Endothelial cell of umbilical vein (primary cell): ENCODE results near the gene PLCXD3. TPM values are rescaled to one million over a fixed set of nuclear protein-coding genes. Genes with fewer than 3 reads are reported as not detected.

Experiments
- BruUV-seq: library from RNA; stranded (reverse); fragments of 400-500 nt; replicated peaks from 2 replicates; lab custom pipeline; 2021; lab: Mats Ljungman, UMichigan
- CTCF ChIA-PET: fragments of 300-600, 350-600 bp; sonication (Branson Sonifier 250); formaldehyde crosslinking; loops from one replicate; lab custom pipeline; 2021; ENCODE audit warnings: antibody characterized with exemption, inconsistent platforms; lab: Charles Lee
- POLR2A ChIA-PET: fragments of 300-600, 350-600 bp; sonication (Branson Sonifier 250); formaldehyde crosslinking; loops from one replicate; lab custom pipeline; 2021; ENCODE audit warnings: antibody characterized with exemption, inconsistent platforms; lab: Charles Lee
- DNase-seq: peaks from one replicate; pipeline ENCODE4 v3.0.0-alpha.2; 2011; ENCODE audit warnings: low read depth, low spot score
- FAIRE-seq: peaks from 2 replicates; lab custom pipeline; 2011; peaks lifted over from hg19 to GRCh38; lab: Jason Lieb, UNC
- H2AFZ ChIP-seq: 2 replicates; pipeline ENCODE4 v1.6.0; 2012; ENCODE audit warnings: low read depth, low read length, control low read depth, inconsistent platforms
- H3K27ac ChIP-seq: 2 replicates; pipeline ENCODE4 v1.5.1; 2011; ENCODE audit warnings: low read depth, mild to moderate bottlenecking, control low read depth, low read length, moderate library complexity; ENCODE audit not compliant: insufficient read depth
- H3K27me3 ChIP-seq, 2 experiments: 2 replicates each; pipeline versions ENCODE4 v1.6.0 to v1.6.1; 2011; ENCODE audit warnings: low read length in 2 of 2, mixed read lengths in 1 of 2; ENCODE audit not compliant: control insufficient read depth in 2 of 2, insufficient read depth in 2 of 2
- H3K36me3 ChIP-seq, 2 experiments: 2 replicates in 1 of 2; 3 replicates in 1 of 2; pipeline ENCODE4 v1.5.1; 2011; ENCODE audit warnings: low read length in 2 of 2, mild to moderate bottlenecking in 1 of 2, moderate library complexity in 1 of 2; ENCODE audit not compliant: control insufficient read depth in 2 of 2, insufficient read depth in 2 of 2; ENCODE audit errors: extremely low read depth in 1 of 2
- H3K4me1 ChIP-seq: 3 replicates; pipeline ENCODE4 v1.5.1; 2011; ENCODE audit warnings: mild to moderate bottlenecking, low read length; ENCODE audit not compliant: control insufficient read depth, insufficient read depth; ENCODE audit errors: extremely low read depth
- H3K4me2 ChIP-seq: 2 replicates; pipeline ENCODE4 v1.6.1; 2011; ENCODE audit warnings: low read length, control low read depth, mixed read lengths; ENCODE audit not compliant: insufficient read depth
- H3K4me3 ChIP-seq, 3 experiments: fragments of 200-600 bp in 1 of 3; sonication (generic), shearing (Covaris generic) in 1 of 3; replicated peaks in 1 of 3; 2 replicates each; pipeline ENCODE4 v1.5.1; 2011 to 2016; ENCODE audit warnings: control low read depth in 3 of 3, low read length in 3 of 3, mild to moderate bottlenecking in 2 of 3, inconsistent platforms in 1 of 3, low read depth in 1 of 3, moderate library complexity in 1 of 3; ENCODE audit not compliant: insufficient read depth in 1 of 3
- H3K79me2 ChIP-seq: 2 replicates; pipeline ENCODE4 v1.6.0; 2012; ENCODE audit warnings: low read length, inconsistent platforms; ENCODE audit not compliant: control insufficient read depth, insufficient read depth
- H3K9ac ChIP-seq: replicated peaks from 2 replicates; pipeline ENCODE3; 2011; ENCODE audit warnings: low read length, control low read depth; ENCODE audit not compliant: insufficient read depth; ENCODE audit errors: extremely low read depth
- H3K9me1 ChIP-seq: replicated peaks from 3 replicates; pipeline ENCODE4 v1.6.0; 2011; ENCODE audit warnings: mild to moderate bottlenecking, low read length; ENCODE audit not compliant: control insufficient read depth, insufficient read depth; ENCODE audit errors: extremely low read depth
- H3K9me3 ChIP-seq: replicated peaks from 2 replicates; pipeline ENCODE4 v1.5.1; 2012; ENCODE audit warnings: low read length, inconsistent platforms; ENCODE audit not compliant: control insufficient read depth, insufficient read depth
- H4K20me1 ChIP-seq: replicated peaks from 2 replicates; pipeline ENCODE3; 2011; ENCODE audit warnings: mild to moderate bottlenecking, low read length; ENCODE audit not compliant: control insufficient read depth, insufficient read depth; ENCODE audit errors: extremely low read depth
- EZH2 ChIP-seq: IDR thresholded peaks from 2 replicates; pipeline ENCODE4 v1.6.1; 2012; ENCODE audit warnings: borderline replicate concordance, low read depth, mild to moderate bottlenecking, moderate library complexity, low read length, inconsistent platforms; ENCODE audit not compliant: severe bottlenecking
- FOS ChIP-seq: IDR thresholded peaks from 2 replicates; pipeline ENCODE4 v1.6.1; 2011; ENCODE audit warnings: mild to moderate bottlenecking, low read length, moderate library complexity, borderline replicate concordance; ENCODE audit not compliant: insufficient read depth
- GATA2 ChIP-seq: IDR thresholded peaks from 2 replicates; pipeline ENCODE4 v1.7.0; 2011; ENCODE audit warnings: low read depth, mild to moderate bottlenecking, moderate library complexity, mixed read lengths, low read length; ENCODE audit not compliant: insufficient read length, insufficient read depth
- JUN ChIP-seq: IDR thresholded peaks from 2 replicates; pipeline ENCODE4 v1.6.1; 2011; ENCODE audit warnings: borderline replicate concordance, low read depth; ENCODE audit not compliant: insufficient read length, insufficient read depth
- MAX ChIP-seq: IDR thresholded peaks from 2 replicates; pipeline ENCODE4 v1.6.1; 2011; ENCODE audit not compliant: insufficient read depth, insufficient read length
- MYC ChIP-seq: IDR thresholded peaks from one replicate; pipeline ENCODE4 v1.6.1; 2011; ENCODE audit warnings: mild to moderate bottlenecking, low read depth, low read length
- POLR2A ChIP-seq: IDR thresholded peaks from 2 replicates; pipeline ENCODE4 v1.6.1; 2012; ENCODE audit warnings: low read depth, mild to moderate bottlenecking, control low read depth, low read length
- POLR2AphosphoS5 ChIP-seq: IDR thresholded peaks from 2 replicates; pipeline ENCODE4 v1.6.1; 2012; ENCODE audit warnings: low read depth, mild to moderate bottlenecking, control low read depth, low read length, moderate library complexity; ENCODE audit not compliant: insufficient read depth
- dilution Hi-C: fragments of 300-500 bp; cut with MboI; formaldehyde crosslinking; loops from one replicate; pipeline ENCODE4 v1.15.0; 2019; ENCODE audit warnings: low sequenced_read_pairs; ENCODE audit not compliant: extremely low pct_ligation_motif_present
- intact Hi-C: fragments of 100-400 bp; cut with micrococcal nuclease; formaldehyde crosslinking; loops from one replicate; pipeline ENCODE4 v1.10.0; 2022
- polyA plus RNA-seq, 4 experiments: library from polyadenylated mRNA; depleted of rRNA in 3 of 4; stranded (reverse) in 3 of 4; unstranded in 1 of 4; fragments of >200 nt; gene quantifications; 2 replicates each; pipeline versions ENCODE4 v1.2.1 to v1.2.3, GENCODE V29; 2011 to 2012; ENCODE audit warnings: missing spikeins in 1 of 4
- total RNA-seq: library from RNA; stranded (reverse); gene quantifications from 2 replicates; pipeline ENCODE4 v1.2.3, GENCODE V29; 2021
- TF ChIP-seq, protein P1 (sequence below), 2 donors: IDR thresholded peaks; 1 replicate in 1 of 2; 2 replicates in 1 of 2; pipeline ENCODE4 v1.5.1; 2011; ENCODE audit warnings: low read length in 2 of 2, mild to moderate bottlenecking in 2 of 2, moderate library complexity in 2 of 2, control low read depth in 1 of 2, inconsistent platforms in 1 of 2, low read depth in 1 of 2; ENCODE audit not compliant: insufficient read depth in 1 of 2; ENCODE audit errors: extremely low read depth in 1 of 2

The PLCXD3 gene
- total and polyA plus RNA-seq, 2 donors (not counting 3 experiments of a cell fraction or from before 2014, with no cell fraction given): not detected

DNA sequence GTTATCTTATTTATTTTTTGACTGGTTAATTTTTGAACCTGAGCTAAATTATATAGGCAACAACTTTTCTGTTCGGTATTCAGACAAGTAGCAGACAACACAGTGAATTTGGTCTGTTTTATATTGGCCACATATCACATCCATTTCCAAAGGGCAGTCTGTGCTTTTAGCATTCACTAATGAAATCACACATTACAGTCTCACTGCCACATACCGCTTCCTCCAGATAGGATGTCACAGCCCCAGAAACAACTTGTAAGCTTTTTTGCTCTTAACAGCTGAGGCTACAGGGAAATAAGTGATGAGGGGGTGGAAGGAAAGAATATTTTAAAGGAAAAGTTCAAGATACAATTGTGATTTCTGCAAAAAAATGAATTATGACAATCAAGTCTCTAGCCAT is 140.6 kb downstream of the PLCXD3 start:
- no TSS peak for BruUV-seq
- H3K27me3 ChIP-seq: no peaks in the 10 kb centered on the region
- intact Hi-C loops (no loop called here), dilution Hi-C loops (no loop called here)
- no peaks in the 10 kb centered on the region for H3K4me1 ChIP-seq
- ChIA-PET POLR2A (no interaction called here), CTCF (no interaction called here)
- H2AFZ ChIP-seq: no peak overlapping the region
- H3K36me3 ChIP-seq: no peaks in the 10 kb centered on the region
- no peak for FAIRE-seq
- no peak for TF ChIP-seq POLR2AphosphoS5
- TF ChIP-seq FOS: no peak
- TF ChIP-seq EZH2: no peak
- TF ChIP-seq POLR2A: no peak
- TF ChIP-seq, protein P1, sequence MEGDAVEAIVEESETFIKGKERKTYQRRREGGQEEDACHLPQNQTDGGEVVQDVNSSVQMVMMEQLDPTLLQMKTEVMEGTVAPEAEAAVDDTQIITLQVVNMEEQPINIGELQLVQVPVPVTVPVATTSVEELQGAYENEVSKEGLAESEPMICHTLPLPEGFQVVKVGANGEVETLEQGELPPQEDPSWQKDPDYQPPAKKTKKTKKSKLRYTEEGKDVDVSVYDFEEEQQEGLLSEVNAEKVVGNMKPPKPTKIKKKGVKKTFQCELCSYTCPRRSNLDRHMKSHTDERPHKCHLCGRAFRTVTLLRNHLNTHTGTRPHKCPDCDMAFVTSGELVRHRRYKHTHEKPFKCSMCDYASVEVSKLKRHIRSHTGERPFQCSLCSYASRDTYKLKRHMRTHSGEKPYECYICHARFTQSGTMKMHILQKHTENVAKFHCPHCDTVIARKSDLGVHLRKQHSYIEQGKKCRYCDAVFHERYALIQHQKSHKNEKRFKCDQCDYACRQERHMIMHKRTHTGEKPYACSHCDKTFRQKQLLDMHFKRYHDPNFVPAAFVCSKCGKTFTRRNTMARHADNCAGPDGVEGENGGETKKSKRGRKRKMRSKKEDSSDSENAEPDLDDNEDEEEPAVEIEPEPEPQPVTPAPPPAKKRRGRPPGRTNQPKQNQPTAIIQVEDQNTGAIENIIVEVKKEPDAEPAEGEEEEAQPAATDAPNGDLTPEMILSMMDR (IDR thresholded peaks at IDR 0.05; ENCODE audit: extremely low read depth in 1 of 2, insufficient read depth in 1 of 2, low read depth in 1 of 2, low read length in 2 of 2): no peak
- TF ChIP-seq MYC: no peak
- TF ChIP-seq MAX: no peak
- no peak for TF ChIP-seq JUN
- no peak for TF ChIP-seq GATA2
- H3K79me2 ChIP-seq: no peaks in the 10 kb centered on the region
- H3K9me1 ChIP-seq: no peaks in the 10 kb centered on the region
- no peak overlapping the region for H3K4me2 ChIP-seq
- no peak overlapping the region for H3K4me3 ChIP-seq
- H3K9me3 ChIP-seq: no peaks in the 10 kb centered on the region
- H3K9ac ChIP-seq: no peak overlapping the region
- H4K20me1 ChIP-seq: no peaks in the 10 kb centered on the region
- DNase-seq: no peak
- H3K27ac ChIP-seq: no peak overlapping the region
